Measurements from ENCODE around the gene MFAP4. TPM values are rescaled to one million over a fixed set of nuclear protein-coding genes. Genes with fewer than 3 reads are reported as not detected.

Gene MFAP4
- total and polyA plus RNA-seq, 2 donors (not counting 1 experiment from before 2014, with no cell fraction given) = not detected

GRCh38 chr17:19345486-19346350 lies 41.3 kb downstream of the MFAP4 start:
- Histone ChIP-seq H3K9ac (ENCODE audit: low read length) (no peak overlapping the region), H4K20me1 (ENCODE audit: control insufficient read depth, insufficient read depth, low read length, poor library complexity, severe bottlenecking) (no peaks in the 10 kb centered on the region), H3K4me3 (ENCODE audit: control extremely low read depth in 1 of 5, extremely low read depth in 1 of 5, insufficient read depth in 1 of 5, low read depth in 2 of 5, low read length in 4 of 5) (no peak overlapping the region), H2AFZ (ENCODE audit: insufficient read depth, low read depth, low read length, poor library complexity, severe bottlenecking) (no peak overlapping the region), H3K4me1 (ENCODE audit: control insufficient read depth in 2 of 2, insufficient read depth in 2 of 2, low read length in 2 of 2) (peaks cover 0 to 11% of the 10 kb centered on the region in 2 donors), H3K79me2 (ENCODE audit: control insufficient read depth, insufficient read depth, low read length) (no peaks in the 10 kb centered on the region), H3K9me3 (ENCODE audit: control extremely low read depth in 1 of 3, control insufficient read depth in 2 of 3, insufficient read depth in 1 of 3, low read length in 2 of 3) (no peaks in the 10 kb centered on the region), H3K4me2 (replicated peaks; ENCODE audit: low read depth, low read length, poor library complexity, severe bottlenecking) (no peak overlapping the region), H3K27me3 (replicated peaks in 1 of 4; ENCODE audit: control extremely low read depth in 1 of 4, control insufficient read depth in 3 of 4, insufficient read depth in 4 of 4, low read length in 3 of 4) (peaks cover 0 to 3% (median 0%) of the 10 kb centered on the region in 4 experiments), H3K36me3 (replicated peaks in 1 of 2; ENCODE audit: control extremely low read depth in 1 of 2, control insufficient read depth in 1 of 2, extremely low read depth in 1 of 2, insufficient read depth in 2 of 2, low read length in 1 of 2) (no peaks in the 10 kb centered on the region), H3K27ac (ENCODE audit: low read length in 2 of 2) (no peak overlapping the region)
- ATAC-seq (ENCODE audit: low read depth) (no peak), DNase-seq (no peak)
- TF ChIP-seq EZH2 (IDR thresholded peaks at IDR 0.05; ENCODE audit: borderline replicate concordance, insufficient read depth, low read depth, low read length, poor library complexity, severe bottlenecking) = no peak
- TF ChIP-seq CTCF (IDR thresholded peaks at IDR 0.05) = no peak
- CTCF ChIA-PET = interaction anchor here (2.2 kb wide), 1 partner anchor 8 kb away, joined by 9 read pairs; no protein-coding TSS in a partner anchor
- no peak overlapping the region for H3K4me3 Mint-ChIP-seq
- H3K27me3 Mint-ChIP-seq = peaks cover 17% of the 10 kb centered on the region
- WGBS (ENCODE audit: insufficient coverage) = 91% methylated on average over 11 of the region's 13 CpGs
- POLR2A ChIA-PET = no interaction called here
- peaks cover 8% of the 10 kb centered on the region for H3K4me1 Mint-ChIP-seq
- H3K27ac Mint-ChIP-seq = no peak overlapping the region
- intact Hi-C loops (cut with micrococcal nuclease) = no loop called here
- no peaks in the 10 kb centered on the region for H3K9me3 Mint-ChIP-seq (ENCODE audit: insufficient read depth)

DNA sequence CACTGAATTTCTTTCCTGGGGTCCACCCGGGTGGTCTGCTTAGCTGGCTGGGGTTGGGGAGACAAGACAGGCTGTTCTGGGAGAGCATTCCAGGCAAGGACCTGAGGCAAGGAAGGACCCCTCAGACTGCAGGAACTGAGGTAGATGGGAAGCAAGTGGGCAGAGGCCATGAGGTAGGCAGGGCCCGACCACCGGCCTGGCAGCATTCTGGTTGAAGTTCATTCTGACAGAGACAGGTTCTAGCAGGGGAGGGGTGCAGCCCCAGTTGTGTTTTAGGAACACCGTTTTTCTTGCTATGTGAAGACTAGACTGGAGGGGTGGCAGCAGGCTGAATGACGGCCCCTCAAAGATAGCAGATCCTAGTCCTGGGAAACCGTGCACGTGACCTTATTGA lies 41.9 kb downstream of the MFAP4 start:
- ChIA-PET POLR2A (no interaction called here), CTCF (no interaction called here)
- H3K4me3 ChIP-seq (ENCODE audit: control extremely low read depth in 1 of 5, extremely low read depth in 1 of 5, insufficient read depth in 1 of 5, low read depth in 2 of 5, low read length in 4 of 5) = no peak overlapping the region
- H3K4me2 ChIP-seq (replicated peaks; ENCODE audit: low read depth, low read length, poor library complexity, severe bottlenecking) = no peak overlapping the region
- peaks cover 8% of the 10 kb centered on the region for H3K4me1 Mint-ChIP-seq
- ATAC-seq (ENCODE audit: low read depth) (no peak), DNase-seq (no peak)
- H2AFZ ChIP-seq (ENCODE audit: insufficient read depth, low read depth, low read length, poor library complexity, severe bottlenecking) = no peak overlapping the region
- peaks cover 0 to 3% (median 0%) of the 10 kb centered on the region in 4 experiments for H3K27me3 ChIP-seq (replicated peaks in 1 of 4; ENCODE audit: control extremely low read depth in 1 of 4, control insufficient read depth in 3 of 4, insufficient read depth in 4 of 4, low read length in 3 of 4)
- no peak for TF ChIP-seq EZH2 (IDR thresholded peaks at IDR 0.05; ENCODE audit: borderline replicate concordance, insufficient read depth, low read depth, low read length, poor library complexity, severe bottlenecking)
- TF ChIP-seq CTCF (IDR thresholded peaks at IDR 0.05) = no peak
- no peaks in the 10 kb centered on the region for H3K79me2 ChIP-seq (ENCODE audit: control insufficient read depth, insufficient read depth, low read length)
- no peaks in the 10 kb centered on the region for H3K9me3 ChIP-seq (ENCODE audit: control extremely low read depth in 1 of 3, control insufficient read depth in 2 of 3, insufficient read depth in 1 of 3, low read length in 2 of 3)
- intact Hi-C loops (cut with micrococcal nuclease) = no loop called here
- no peaks in the 10 kb centered on the region for H3K36me3 ChIP-seq (replicated peaks in 1 of 2; ENCODE audit: control extremely low read depth in 1 of 2, control insufficient read depth in 1 of 2, extremely low read depth in 1 of 2, insufficient read depth in 2 of 2, low read length in 1 of 2)
- H3K27ac ChIP-seq (ENCODE audit: low read length in 2 of 2) = no peak overlapping the region
- H3K4me1 ChIP-seq (ENCODE audit: control insufficient read depth in 2 of 2, insufficient read depth in 2 of 2, low read length in 2 of 2) = peaks cover 0 to 11% of the 10 kb centered on the region in 2 donors
- peaks cover 15% of the 10 kb centered on the region for H3K27me3 Mint-ChIP-seq
- no peak overlapping the region for H3K4me3 Mint-ChIP-seq
- no peaks in the 10 kb centered on the region for H4K20me1 ChIP-seq (ENCODE audit: control insufficient read depth, insufficient read depth, low read length, poor library complexity, severe bottlenecking)
- no peak overlapping the region for H3K9ac ChIP-seq (ENCODE audit: low read length)
- H3K9me3 Mint-ChIP-seq (ENCODE audit: insufficient read depth) = no peaks in the 10 kb centered on the region
- 96% methylated on average over 7 of the region's 7 CpGs for WGBS (ENCODE audit: insufficient coverage)
- H3K27ac Mint-ChIP-seq = no peak overlapping the region
